CD4-positive, alpha-beta T cell treated with Interleukin-15 for 1 hour (primary cell): ENCODE data around the gene TMEM14A.
"Not testable (repeated sequence)": the region's sequence is repeated elsewhere in the genome, so short reads cannot be mapped to it uniquely, and the experiment has no call there.

Experiments used
- DNase-seq: peaks from one replicate; pipeline ENCODE4 v3.0.0-alpha.2; 2020

Gene TMEM14A

DNA sequence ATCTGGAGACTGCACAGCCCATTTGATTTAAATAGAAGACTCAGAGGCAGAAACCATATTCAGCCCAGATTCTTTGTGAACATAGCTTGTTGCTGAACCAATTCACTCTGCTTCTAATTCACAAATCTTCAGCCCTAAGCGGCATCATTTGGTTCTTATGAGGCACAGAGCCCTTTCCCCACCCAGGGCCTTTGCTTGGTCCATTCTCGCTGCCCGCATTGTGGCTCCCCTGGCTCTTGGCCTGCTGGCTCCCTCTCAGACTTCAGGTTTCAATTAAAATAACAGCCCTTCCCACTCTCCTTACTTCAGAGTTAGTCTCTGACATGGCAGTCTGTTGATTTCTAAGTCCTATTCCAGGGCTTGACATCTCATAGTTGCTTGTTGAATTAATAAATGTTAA lies 9.4 kb upstream of the TMEM14A start:
- no peak for DNase-seq

- DNase-seq: no peak
These were observed 8.9 kb upstream of the TMEM14A start for GRCh38 chr6:52662031-52662430.

DNA sequence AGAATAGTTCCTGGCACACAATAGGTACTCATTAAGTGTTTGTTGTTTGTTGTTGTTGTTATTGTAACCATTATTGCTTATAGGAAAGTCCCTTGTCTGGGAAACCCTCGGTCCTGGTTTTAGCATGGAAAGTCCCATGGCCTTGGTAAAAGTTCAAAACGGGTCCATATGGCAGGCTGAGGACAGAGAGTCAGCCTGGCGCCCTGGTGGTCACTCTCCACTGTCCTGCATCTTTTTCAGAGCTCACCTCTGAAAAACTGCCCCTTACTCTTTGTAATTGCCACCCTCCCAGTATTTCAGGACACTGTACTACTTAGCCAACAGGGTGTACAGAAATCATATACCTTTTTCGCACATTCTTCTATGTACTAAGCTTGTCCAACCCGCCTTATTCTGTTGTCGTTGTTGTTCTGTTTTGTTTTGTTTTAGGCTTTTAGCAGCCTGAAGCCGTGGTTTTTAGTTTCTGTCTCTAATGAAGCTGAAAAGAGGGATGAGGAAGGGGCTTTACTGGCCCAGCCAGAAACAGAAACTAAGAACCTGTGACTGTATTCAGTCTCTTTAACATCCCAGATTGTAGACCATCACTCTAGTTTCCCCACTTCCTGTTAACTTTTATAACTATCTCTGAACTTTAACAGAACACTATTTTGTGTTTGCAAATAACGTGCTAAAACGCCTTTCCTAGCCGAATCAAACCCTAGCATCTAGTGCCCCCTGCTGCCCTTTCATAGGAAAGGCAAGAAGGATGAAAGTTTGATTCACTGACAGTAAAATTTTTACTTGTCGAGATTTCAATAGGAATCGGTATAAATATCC lies 7.6 kb upstream of the TMEM14A start:
- DNase-seq: peak; percentile 55

DNA sequence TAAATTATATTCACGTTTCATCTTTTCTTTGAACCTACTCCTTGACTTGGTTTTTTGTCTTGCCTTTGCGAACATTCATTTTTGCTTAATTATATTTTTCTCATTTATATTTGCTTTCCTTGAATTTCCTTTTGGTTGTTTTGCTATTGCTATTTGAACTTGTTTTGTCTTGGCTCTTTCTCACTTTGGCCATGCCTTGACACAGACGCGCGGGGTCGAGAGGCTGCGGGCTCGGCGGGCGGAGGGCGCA lies 7.1 kb upstream of the TMEM14A start:
- no peak for DNase-seq

DNA sequence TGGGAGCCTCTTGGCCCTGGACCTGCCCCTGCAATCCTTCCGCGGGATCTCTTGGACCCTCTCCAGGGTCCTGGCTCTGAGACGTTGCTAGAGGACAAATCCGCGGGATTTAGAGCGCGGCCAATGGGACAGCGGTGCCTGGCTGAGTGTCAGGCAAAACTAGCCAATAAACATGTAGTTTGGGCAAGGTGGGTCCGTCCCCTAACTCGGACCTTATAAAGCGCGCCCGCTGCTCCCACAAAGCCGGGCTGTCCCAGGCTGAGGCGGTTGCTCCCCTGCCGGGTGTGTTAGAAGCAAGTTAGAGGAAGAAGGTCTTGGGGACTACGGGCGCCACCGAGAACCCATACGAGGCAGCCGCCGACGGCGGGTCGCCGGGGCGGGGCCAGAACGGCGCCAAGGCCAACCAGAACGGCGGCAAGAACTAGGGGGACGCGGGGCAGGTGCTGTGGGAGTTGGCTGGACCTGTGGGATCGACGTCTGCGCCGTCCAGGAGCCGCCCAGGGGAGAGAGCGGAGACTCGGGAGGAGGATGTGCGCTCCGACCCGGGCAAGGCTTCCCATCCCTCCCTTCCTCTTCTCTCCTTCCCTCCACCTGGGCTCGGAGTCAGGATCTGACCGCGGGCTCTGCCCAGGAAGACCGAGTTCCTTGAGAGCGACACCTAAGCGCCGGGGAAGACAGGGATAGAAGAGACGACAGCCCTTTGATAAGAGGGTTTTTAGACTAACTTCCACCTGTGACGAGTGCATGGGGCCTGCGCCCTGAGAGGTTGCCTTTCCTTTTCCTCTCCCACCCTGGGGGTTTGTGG lies 6.5 kb upstream of the TMEM14A start:
- DNase-seq: peak; percentile 68

- no peak for DNase-seq
These were observed 5.8 kb upstream of the TMEM14A start for GRCh38 chr6:52664991-52665686.

DNA sequence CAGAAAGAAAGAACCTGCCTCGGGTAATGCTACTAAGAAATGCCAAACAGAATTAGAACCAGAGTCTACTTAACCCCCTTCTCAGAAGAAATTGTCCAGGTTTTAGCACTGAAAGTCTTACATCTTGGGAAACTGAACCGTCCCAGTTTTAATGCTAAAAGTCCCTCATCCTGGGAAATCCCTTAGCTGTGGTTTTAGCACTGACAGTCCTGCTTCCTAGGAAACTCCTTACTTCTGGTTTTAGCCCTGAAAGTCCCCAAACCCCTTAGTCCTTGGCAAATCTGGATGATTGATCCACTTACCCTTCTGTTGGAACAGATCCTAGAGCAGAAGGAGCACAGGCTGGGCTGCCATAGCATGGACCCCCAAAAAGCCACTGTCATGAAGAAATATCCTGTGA lies 4.8 kb upstream of the TMEM14A start:
- DNase-seq: no peak

- no peak for DNase-seq
These were observed 4.4 kb upstream of the TMEM14A start for GRCh38 chr6:52666523-52666922.

- no peak for DNase-seq
These were observed 3.3 kb upstream of the TMEM14A start for GRCh38 chr6:52667572-52667971.

GRCh38 chr6:52671676-52672075 lies 763 bp downstream of the TMEM14A start:
- no peak for DNase-seq

GRCh38 chr6:52672412-52673025 lies 1.6 kb downstream of the TMEM14A start:
- DNase-seq: no peak

- no peak for DNase-seq
These were observed 3.8 kb downstream of the TMEM14A start for GRCh38 chr6:52674666-52675065.

DNA sequence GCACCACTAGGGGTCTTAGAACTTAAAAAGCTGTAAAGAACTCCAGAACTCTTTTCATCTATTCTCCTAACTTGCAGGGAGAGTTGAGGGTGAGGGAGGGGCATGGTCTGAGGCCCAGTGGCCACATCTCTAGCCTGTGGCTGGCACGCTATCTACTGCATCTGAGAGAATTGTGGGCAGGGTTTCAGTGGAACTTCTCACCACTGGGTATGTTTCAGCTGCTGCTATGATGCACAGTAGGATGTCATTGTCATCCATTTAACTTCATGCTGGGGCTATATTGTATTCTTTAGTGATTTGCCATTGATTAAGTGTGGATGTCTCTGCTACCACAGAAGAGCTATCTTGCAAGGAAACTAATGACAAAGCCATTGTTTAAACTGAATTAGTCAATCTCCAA lies 4.5 kb downstream of the TMEM14A start:
- DNase-seq: no peak

DNA sequence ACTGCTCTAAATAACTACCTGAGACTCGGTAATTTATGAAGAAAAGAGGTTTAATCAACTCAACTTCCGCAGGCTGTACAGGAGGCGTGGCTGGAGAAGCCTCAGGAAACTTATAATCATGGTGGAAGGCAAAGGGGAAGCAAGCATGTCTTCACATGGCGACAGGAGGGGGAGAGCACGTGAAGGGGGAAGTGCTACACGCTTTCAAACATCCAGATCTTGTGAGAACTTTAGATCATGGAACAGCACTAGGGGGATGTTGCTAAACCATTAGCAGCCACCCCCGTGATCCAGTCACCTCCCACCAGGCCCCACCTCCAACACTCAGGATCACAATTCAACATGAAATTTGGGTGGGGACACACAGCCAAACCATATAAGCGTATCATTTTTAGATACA lies 5.7 kb downstream of the TMEM14A start:
- DNase-seq: not testable (repeated sequence)

DNA sequence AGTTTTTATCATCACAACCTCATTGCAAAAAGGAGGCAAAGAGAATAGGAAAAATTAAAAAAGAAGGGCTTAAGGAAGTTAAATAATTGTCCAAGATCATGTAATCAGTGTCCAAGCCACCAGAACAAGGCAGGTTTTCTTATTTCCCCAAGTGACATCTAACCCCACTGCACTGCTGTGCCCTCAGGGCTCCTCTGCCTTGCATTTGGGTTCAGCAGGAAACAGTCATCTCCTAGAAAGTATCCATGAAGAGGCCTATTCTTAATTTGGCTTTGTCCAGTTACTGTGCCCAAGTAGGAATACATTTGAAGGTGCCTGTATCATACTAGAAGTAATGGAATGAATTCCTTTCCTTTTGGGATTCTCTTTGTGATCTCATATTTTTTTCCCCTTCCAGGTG lies 10.5 kb downstream of the TMEM14A start:
- no peak for DNase-seq

DNA sequence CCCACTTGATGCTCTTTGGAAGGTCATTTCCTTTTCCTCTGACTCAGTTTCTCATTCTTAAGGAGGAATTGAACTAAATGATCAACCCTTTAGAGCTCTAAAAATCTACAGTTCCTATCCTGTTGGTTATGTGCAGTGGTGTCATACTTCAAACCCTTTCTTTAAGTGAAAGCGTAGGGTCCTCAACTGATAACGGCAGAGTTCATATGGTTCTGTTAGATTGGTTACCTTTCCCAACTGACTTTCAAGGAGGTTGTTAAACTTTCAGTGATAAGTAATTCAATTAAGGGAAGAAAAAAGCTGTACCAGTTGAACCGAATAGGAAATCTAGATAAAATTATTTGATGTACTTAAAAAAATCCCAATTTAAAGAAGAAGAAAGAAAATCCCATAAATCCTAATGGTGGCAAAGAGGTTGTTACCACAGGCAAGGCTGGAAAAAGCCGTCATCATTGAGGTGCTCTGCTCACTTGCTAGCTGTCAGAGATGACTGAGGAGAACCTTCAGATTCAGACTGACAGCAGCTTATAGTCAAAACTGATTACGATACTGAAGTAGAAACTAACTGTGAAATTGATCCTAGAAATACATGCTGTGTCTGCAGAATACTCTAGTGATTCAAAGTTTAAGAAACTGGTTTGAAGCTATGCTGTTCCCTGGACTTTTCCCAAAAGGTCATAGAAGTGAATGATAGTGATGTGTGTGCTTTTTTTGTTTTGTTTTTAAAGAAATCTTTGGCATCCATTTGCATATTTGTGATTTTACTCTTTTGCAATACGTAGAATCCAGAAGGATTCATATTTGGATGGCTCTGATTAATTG lies 16.2 kb downstream of the TMEM14A start:
- no peak for DNase-seq

DNA sequence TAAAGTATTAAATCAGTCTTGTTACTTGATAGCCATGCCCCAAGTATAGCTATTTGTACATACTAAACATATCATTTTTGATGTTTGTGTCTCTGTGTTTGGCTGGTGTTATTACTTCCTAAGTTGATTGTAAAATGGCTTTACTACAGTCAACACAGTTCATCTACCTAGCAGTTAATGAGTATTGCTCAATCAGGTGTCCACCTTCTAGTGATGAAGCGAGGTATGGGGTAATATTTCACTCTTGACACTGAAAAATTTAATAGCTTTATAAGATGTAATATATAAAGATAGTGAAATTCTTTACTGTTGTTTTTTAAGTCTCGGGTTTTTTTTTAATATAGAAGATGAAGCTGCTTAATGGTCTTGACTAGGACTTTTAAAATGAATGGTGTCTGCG lies 18.9 kb downstream of the TMEM14A start:
- no peak for DNase-seq

DNA sequence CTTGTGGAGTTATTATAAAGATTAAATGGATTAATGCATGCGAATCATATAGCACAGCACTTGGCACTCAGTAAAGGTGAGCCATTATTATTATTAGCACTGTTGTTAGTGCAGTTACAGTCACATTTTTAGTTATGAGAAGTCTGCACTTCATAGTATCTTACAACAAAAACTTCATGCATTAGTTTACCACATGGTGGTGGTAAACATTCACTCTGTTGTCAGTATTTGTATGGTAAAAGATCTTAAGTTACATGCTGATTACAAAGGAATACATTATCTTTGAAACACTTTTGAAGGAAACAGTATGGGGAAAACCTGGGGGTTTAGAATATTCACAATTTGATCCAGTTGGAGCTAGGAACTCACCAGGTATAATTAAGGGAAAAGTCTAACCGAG lies 20.8 kb downstream of the TMEM14A start:
- no peak for DNase-seq

DNA sequence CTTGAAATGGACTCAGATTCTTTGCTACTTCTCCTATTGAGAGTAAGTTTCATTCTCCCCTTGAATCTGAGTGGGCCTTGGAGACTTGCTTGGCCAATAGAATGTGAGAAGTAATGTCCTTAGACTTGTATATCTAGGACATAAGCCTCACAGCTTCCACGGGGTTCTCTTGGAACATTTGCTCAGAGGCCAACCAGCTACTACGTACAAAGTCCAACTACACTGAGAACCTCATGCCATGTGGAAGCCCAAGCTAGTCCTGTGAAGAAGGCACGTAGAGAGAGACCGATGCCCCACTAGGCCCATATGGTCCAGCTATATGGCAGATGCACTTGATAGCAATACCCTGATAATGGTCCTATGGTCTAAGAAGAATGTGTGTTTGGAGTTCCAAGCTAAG lies 22.9 kb downstream of the TMEM14A start:
- DNase-seq: no peak

GRCh38 chr6:52694404-52694803 lies 23.5 kb downstream of the TMEM14A start:
- DNase-seq: no peak

DNA sequence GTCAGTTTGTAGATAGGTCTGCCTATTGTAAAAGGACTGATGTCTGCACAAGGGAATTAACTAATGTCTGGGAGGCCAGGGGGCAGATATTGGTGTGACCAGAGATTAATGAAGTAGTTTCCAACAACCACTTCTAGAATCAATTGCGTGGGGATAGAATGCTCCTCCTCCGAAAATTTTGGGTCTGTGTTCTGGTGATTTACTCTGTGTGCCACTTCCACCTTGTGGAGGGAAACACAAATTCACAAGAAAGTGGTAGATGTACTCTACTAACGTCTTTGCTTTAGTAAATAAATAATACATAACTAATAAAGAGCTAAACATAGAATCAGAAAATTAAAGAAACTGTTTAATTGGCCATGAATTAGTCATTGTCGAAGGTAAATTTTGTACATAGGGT lies 25.5 kb downstream of the TMEM14A start:
- no peak for DNase-seq

GRCh38 chr6:52697903-52698302 lies 27.0 kb downstream of the TMEM14A start:
- no peak for DNase-seq

GRCh38 chr6:52704060-52704459 lies 33.1 kb downstream of the TMEM14A start:
- no peak for DNase-seq
